Measurements from ENCODE around the gene SUPT7L. TPM values are rescaled to one million over a fixed set of nuclear protein-coding genes. Genes with fewer than 3 reads are reported as not detected.

SUPT7L gene
- total RNA-seq, 1 donor from 2014 or later = 30.5 TPM

DNA sequence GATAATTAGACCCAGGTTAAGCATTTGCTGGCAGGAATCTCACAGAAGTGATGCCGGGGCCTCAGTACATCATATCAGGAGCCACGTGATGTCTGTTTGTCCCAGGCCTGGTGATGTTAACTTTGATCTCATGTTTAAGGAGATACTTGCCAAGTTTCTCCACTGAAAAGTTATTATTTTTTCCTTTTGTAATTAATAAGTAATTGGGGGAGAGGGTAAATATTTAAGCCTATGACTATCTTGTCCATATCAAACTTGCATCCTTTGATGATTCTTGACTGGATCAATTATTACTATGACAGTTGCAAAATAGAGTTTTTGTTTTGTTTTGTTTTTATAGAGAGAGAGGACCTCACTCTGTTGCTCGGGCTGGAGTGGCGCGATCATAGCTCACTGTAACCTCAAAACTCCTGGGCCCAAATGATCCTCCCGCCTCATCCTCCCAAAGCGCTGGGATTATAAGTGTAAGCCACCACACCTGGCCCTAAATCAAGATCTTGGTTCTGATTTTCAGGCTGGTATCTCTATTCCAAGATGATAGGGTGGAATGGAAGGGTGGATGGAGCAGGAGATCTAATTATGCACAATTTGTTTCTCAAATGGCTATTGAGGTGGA, 46.7 kb upstream of the SUPT7L start:
- H3K27me3 ChIP-seq = no peaks in the 10 kb centered on the region
- H3K9me3 ChIP-seq = no peaks in the 10 kb centered on the region
- DNase-seq (no peak), ATAC-seq (no peak)
- peaks cover 22% of the 10 kb centered on the region for H3K4me1 ChIP-seq
- H3K36me3 ChIP-seq = no peaks in the 10 kb centered on the region
- intact Hi-C loops (cut with DNase I) = no loop called here
- no peak overlapping the region for H3K27ac ChIP-seq
- TF ChIP-seq, protein P1, sequence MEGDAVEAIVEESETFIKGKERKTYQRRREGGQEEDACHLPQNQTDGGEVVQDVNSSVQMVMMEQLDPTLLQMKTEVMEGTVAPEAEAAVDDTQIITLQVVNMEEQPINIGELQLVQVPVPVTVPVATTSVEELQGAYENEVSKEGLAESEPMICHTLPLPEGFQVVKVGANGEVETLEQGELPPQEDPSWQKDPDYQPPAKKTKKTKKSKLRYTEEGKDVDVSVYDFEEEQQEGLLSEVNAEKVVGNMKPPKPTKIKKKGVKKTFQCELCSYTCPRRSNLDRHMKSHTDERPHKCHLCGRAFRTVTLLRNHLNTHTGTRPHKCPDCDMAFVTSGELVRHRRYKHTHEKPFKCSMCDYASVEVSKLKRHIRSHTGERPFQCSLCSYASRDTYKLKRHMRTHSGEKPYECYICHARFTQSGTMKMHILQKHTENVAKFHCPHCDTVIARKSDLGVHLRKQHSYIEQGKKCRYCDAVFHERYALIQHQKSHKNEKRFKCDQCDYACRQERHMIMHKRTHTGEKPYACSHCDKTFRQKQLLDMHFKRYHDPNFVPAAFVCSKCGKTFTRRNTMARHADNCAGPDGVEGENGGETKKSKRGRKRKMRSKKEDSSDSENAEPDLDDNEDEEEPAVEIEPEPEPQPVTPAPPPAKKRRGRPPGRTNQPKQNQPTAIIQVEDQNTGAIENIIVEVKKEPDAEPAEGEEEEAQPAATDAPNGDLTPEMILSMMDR (IDR thresholded peaks at IDR 0.05) = no peak
- no peak overlapping the region for H3K4me3 ChIP-seq

DNA sequence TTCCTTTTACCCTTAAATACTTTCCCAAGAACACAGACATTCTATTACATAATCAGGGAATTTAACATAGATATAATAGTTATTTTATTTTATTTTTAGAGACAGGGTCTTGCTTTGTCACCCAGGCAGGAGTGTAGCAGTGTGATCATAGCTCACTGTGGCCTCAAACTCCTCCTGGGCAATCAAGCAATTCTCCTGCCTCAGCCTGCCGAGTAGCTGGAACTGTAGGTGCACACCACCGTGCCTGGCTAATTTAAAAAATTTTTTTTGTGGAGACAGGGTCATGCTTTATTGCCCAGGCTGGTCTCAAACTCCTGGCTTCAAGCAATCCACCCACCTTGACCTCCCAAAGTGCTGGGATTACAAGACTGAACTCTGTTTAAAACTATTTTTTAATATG, 45.9 kb upstream of the SUPT7L start:
- Histone ChIP-seq H3K4me1 (peaks cover 19% of the 10 kb centered on the region), H3K9me3 (no peaks in the 10 kb centered on the region), H3K36me3 (no peaks in the 10 kb centered on the region), H3K27me3 (no peaks in the 10 kb centered on the region), H3K4me3 (no peak overlapping the region), H3K27ac (no peak overlapping the region)
- intact Hi-C loops (cut with DNase I) = no loop called here
- no peak for DNase-seq
- ATAC-seq = no peak
- TF ChIP-seq, protein P1 (IDR thresholded peaks at IDR 0.05) = no peak

DNA sequence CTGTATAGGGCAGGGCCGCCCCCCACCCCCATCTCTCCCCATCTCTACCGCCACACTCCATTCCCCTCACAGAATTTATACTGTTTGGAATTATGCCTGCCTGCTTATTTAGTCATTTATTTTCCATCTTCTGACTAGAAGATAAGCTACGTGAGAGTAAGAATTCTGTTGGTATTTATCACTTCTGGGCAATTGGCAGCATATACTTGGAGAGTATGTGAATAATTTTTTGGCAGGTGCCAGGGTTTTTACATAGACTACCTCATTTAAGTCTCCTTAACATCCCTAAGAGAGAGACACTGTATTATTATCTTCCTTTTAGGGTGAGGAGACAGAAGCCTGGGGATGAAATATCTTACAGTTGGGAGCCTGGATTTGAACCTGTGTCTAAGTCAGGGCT, 45.3 kb upstream of the SUPT7L start:
- Histone ChIP-seq H3K27ac (no peak overlapping the region), H3K9me3 (no peaks in the 10 kb centered on the region), H3K4me1 (peaks cover 25% of the 10 kb centered on the region), H3K27me3 (no peaks in the 10 kb centered on the region), H3K36me3 (no peaks in the 10 kb centered on the region), H3K4me3 (no peak overlapping the region)
- ATAC-seq = no peak
- TF ChIP-seq, protein P1 (IDR thresholded peaks at IDR 0.05) = no peak
- intact Hi-C loops (cut with DNase I) = no loop called here
- DNase-seq = no peak

DNA sequence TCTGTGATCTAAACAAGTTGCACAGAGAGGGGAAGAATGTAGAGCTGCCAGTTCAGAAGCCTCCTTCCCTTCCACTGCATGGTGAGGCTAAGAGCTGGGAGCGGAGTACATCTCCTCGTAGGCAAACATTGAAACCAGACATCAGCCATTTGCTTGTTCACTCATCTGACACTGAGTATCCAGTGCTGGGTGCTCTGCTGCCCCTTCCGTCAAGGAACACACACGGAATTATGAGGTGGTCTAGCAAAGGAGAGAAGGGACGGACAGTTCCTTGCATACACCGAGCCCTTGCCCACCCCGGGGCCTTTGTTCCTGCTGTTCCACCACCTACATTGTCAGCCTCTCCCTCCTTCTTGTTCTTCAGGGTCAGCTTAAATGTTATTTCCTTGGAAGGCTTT, 44.8 kb upstream of the SUPT7L start:
- no peak overlapping the region for H3K4me3 ChIP-seq
- DNase-seq (no peak), ATAC-seq (no peak)
- intact Hi-C loops (cut with DNase I) = no loop called here
- no peaks in the 10 kb centered on the region for H3K36me3 ChIP-seq
- TF ChIP-seq, protein P1 (IDR thresholded peaks at IDR 0.05) = no peak
- no peak overlapping the region for H3K27ac ChIP-seq
- H3K9me3 ChIP-seq = no peaks in the 10 kb centered on the region
- H3K4me1 ChIP-seq = peaks cover 30% of the 10 kb centered on the region
- H3K27me3 ChIP-seq = no peaks in the 10 kb centered on the region

DNA sequence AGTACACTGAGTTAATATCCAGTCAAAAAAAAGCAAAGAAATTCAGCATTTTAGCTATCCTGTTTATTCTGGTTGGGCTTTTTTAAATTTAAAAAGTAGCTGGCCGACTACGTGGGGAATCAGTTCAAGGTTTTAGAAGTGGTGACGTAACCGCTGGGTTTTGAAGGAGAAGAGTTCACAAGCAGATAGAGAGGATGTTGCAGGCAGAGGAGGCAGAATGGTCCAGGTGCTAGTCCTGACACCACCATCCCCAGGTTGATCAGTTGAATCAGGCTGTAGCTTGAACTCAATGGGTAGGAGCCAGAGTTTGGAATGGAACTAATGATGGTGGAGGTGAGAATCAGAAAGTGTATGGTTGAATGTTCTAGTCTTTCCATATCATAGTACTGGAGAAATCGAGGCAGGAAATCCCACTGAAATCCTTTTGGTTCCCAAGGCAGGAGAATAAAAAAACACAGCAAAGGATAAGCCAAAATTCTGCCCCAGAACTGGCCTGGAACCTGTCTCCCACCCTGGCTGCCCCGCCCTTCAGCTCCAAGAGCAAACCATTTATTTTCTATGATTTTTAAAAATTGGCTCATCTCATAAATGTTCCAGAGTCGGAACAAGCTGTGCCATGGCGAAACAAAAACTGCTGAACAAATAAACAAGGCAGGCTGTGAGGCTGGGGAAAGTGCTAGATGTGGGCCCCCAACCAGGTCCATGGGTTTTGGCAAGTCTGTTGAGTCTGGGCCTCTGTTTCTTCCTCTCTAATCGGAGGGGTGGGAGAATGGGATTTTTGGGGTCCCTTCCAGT, 44.2 kb upstream of the SUPT7L start:
- Histone ChIP-seq H3K36me3 (no peaks in the 10 kb centered on the region), H3K4me1 (peaks cover 31% of the 10 kb centered on the region), H3K4me3 (no peak overlapping the region), H3K27me3 (no peaks in the 10 kb centered on the region), H3K27ac (peak overlapping the region; percentile 78), H3K9me3 (no peaks in the 10 kb centered on the region)
- no peak for ATAC-seq
- TF ChIP-seq, protein P1 (IDR thresholded peaks at IDR 0.05) = no peak
- no peak for DNase-seq
- intact Hi-C loops (cut with DNase I) = no loop called here
